Thoracic aorta (tissue), 2 donors: ENCODE measurements around the gene ZDHHC22. TPM values are rescaled to one million over a fixed set of nuclear protein-coding genes. Genes with fewer than 3 reads are reported as not detected.

Experiments used
- ATAC-seq: fragments of 150-250 bp; one replicate; pipeline ENCODE4 v1.8.0; 2017; ENCODE audit warnings: low read depth; ENCODE audit not compliant: insufficient number of reproducible peaks, low FRiP score
- DNase-seq: peaks from one replicate; pipeline ENCODE4 v3.0.0-alpha.2; 2020; ENCODE audit warnings: low spot score
- H3K27ac ChIP-seq, 2 donors: fragments of 200-600 bp; sonication (generic); 1 replicate in 1 of 2; 2 replicates in 1 of 2; pipeline ENCODE4 v1.5.1; 2016; ENCODE audit warnings: mild to moderate bottlenecking in 2 of 2, moderate library complexity in 2 of 2
- H3K27me3 ChIP-seq: fragments of 200-600 bp; sonication (generic); replicated peaks from 2 replicates; pipeline ENCODE4 v1.6.0; 2016; ENCODE audit warnings: mild to moderate bottlenecking; ENCODE audit not compliant: insufficient read depth
- H3K36me3 ChIP-seq: fragments of 200-600 bp; sonication (generic); one replicate; pipeline ENCODE4 v1.5.1; 2016
- H3K4me1 ChIP-seq, 2 donors: fragments of 200-600 bp; sonication (generic); 1 replicate in 1 of 2; 2 replicates in 1 of 2; pipeline versions ENCODE4 v1.5.1 to v1.6.0; 2016; ENCODE audit warnings: low read depth in 2 of 2, mild to moderate bottlenecking in 1 of 2; ENCODE audit not compliant: control insufficient read depth in 1 of 2
- H3K4me3 ChIP-seq: fragments of 200-600 bp; sonication (generic); 2 replicates; pipeline ENCODE4 v1.5.1; 2016; ENCODE audit warnings: mild to moderate bottlenecking
- H3K9me3 ChIP-seq: fragments of 200-600 bp; sonication (generic); 2 replicates; pipeline ENCODE4 v1.5.1; 2016
- total RNA-seq, 2 donors: library from RNA; depleted of rRNA; stranded (reverse); fragments of >200 nt; gene quantifications; one replicate each; pipeline versions ENCODE4 v1.1.0 to v1.2.3, GENCODE V29; 2016
- TF ChIP-seq, protein P1 (sequence below): fragments of 200-600 bp; sonication (generic); IDR thresholded peaks from one replicate; pipeline ENCODE4 v1.5.1; 2019; ENCODE audit warnings: antibody characterized with exemption

The ZDHHC22 gene
- total RNA-seq, 2 donors from 2014 or later = not detected

- peaks cover 7% of the 10 kb centered on the region for H3K36me3 ChIP-seq
- H3K4me3 ChIP-seq = no peak overlapping the region
- no peaks in the 10 kb centered on the region for H3K27me3 ChIP-seq
- H3K4me1 ChIP-seq = peaks cover 60 to 75% of the 10 kb centered on the region in 2 donors
- no peak for DNase-seq
- ATAC-seq = no peak
- no peaks in the 10 kb centered on the region for H3K9me3 ChIP-seq
- TF ChIP-seq, protein P1, sequence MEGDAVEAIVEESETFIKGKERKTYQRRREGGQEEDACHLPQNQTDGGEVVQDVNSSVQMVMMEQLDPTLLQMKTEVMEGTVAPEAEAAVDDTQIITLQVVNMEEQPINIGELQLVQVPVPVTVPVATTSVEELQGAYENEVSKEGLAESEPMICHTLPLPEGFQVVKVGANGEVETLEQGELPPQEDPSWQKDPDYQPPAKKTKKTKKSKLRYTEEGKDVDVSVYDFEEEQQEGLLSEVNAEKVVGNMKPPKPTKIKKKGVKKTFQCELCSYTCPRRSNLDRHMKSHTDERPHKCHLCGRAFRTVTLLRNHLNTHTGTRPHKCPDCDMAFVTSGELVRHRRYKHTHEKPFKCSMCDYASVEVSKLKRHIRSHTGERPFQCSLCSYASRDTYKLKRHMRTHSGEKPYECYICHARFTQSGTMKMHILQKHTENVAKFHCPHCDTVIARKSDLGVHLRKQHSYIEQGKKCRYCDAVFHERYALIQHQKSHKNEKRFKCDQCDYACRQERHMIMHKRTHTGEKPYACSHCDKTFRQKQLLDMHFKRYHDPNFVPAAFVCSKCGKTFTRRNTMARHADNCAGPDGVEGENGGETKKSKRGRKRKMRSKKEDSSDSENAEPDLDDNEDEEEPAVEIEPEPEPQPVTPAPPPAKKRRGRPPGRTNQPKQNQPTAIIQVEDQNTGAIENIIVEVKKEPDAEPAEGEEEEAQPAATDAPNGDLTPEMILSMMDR = no peak
- peak overlapping the region; percentile 85 to 98 for H3K27ac ChIP-seq
Measured at GRCh38 chr14:77104393-77104792, 37.2 kb downstream of the ZDHHC22 start.

- Histone ChIP-seq H3K4me1 (peaks cover 63 to 79% of the 10 kb centered on the region in 2 donors), H3K27ac (peak overlapping the region; percentile 85 to 98), H3K36me3 (peaks cover 7% of the 10 kb centered on the region)
Measured at GRCh38 chr14:77103951-77104350, 37.6 kb downstream of the ZDHHC22 start.

DNA sequence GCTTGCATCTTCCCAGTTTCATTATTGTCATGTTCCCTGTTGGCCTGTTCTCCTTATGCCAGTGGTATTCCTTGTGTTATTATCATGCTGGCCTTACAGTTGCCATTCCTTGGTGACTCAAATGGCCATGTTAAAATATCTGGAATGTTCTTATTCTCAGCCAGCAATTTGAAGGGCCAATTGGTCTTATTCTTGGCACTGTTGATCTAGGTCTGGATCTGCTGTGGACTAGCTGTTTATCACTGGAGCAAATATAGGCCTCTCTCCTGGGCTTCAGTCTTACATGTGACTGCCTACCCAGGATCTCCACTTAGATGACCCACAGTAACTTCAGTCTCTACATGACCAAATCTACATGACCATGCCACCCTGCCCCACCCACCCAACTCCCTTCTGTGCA, 38.1 kb downstream of the ZDHHC22 start:
- ATAC-seq = peak; percentile 31

More at GRCh38 chr14:77103951-77104350, 37.6 kb downstream of the ZDHHC22 start:
- Histone ChIP-seq H3K4me3 (no peak overlapping the region), H3K9me3 (no peaks in the 10 kb centered on the region), H3K27me3 (no peaks in the 10 kb centered on the region)
- TF ChIP-seq, protein P1 = no peak
- ATAC-seq (no peak), DNase-seq (no peak)

DNA sequence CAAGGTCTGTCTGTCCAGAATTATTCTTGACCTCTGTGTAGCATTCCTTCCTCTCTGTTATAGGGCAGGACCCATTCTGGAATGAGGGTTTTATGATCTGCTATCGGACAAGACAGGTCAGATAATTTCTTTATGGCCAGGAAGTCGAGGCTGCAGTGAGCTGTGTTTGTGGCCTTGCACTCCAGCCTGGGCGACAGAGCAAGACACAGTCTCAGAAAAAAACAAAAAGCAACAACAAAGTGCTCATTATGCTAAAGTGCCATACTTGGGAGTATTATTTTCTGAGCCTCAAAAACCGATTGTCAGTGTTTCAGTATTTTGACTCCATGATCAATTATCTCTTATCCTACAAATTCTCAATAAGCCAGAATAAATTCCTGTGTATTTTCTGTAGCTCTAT, 39.4 kb downstream of the ZDHHC22 start:
- TF ChIP-seq, protein P1 = no peak
- no peak for DNase-seq
- peak overlapping the region; percentile 98 for H3K27ac ChIP-seq
- peaks cover 64 to 81% of the 10 kb centered on the region in 2 donors for H3K4me1 ChIP-seq
- H3K27me3 ChIP-seq = no peaks in the 10 kb centered on the region
- ATAC-seq = no peak
- H3K9me3 ChIP-seq = no peaks in the 10 kb centered on the region
- H3K4me3 ChIP-seq = no peak overlapping the region
- H3K36me3 ChIP-seq = no peaks in the 10 kb centered on the region

More for the DNA sequence above, 38.1 kb downstream of the ZDHHC22 start:
- Histone ChIP-seq H3K27me3 (no peaks in the 10 kb centered on the region), H3K4me1 (peaks cover 64 to 80% of the 10 kb centered on the region in 2 donors), H3K4me3 (peak overlapping the region; percentile 6), H3K36me3 (peaks cover 7% of the 10 kb centered on the region), H3K9me3 (no peaks in the 10 kb centered on the region), H3K27ac (peak overlapping the region; percentile 85 to 98)
- DNase-seq = no peak
- TF ChIP-seq, protein P1 = no peak

GRCh38 chr14:77100961-77101360, 40.6 kb downstream of the ZDHHC22 start:
- Histone ChIP-seq H3K9me3 (no peaks in the 10 kb centered on the region), H3K27ac (peak overlapping the region; percentile 98), H3K4me1 (peaks cover 57 to 78% of the 10 kb centered on the region in 2 donors), H3K36me3 (no peaks in the 10 kb centered on the region), H3K27me3 (no peaks in the 10 kb centered on the region), H3K4me3 (peak overlapping the region; percentile 9)
- no peak for ATAC-seq
- no peak for DNase-seq
- TF ChIP-seq, protein P1 = no peak
